ENCODE results near the gene AP3D1.

Gene AP3D1

GRCh38 chr19:2061495-2062388 is 89.6 kb downstream of the AP3D1 start:
- peak; percentile 98 to 100 for DNase-seq (ENCODE audit: low read depth in 2 of 2)

GRCh38 chr19:2060884-2061494 is 90.4 kb downstream of the AP3D1 start:
- DNase-seq (ENCODE audit: low read depth in 2 of 2): no peak

DNA sequence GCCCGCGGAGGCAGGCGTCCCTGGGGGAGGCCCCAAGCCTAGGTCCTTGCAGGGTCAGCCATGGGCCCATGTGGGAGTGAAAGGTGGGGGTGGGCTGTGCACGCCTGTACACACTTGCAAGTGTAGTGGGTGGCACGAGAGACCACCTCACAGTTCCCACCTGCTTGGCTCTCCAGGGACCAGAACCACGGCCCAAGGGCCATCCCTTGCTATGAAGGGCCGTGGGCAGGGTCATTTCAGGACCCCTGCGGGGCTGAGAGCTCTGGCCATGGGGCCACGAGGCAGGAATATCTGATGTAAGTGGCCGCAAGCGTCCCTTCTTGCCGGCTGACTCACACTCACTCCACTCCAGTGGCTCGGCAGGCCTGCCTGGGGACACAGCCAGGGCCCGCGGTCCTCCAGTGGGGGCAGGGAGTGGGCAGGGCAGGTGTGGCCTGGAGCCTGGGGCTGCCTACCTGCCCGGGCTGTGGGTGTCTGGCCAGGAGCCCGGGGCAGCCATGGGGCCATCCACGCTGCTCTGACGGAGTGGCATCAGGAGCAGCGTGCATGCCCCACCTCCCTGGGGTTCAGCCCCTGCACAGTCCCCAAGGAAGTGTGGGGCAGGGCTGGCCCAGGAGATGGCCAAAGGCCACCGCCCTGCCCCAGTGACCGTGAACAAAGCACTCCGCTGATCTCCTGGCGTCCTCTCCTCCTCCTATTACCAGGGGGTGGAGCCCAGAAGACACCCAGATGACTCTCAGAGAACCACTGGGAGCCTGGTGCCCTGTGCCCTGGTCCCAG is 91.8 kb downstream of the AP3D1 start:
- DNase-seq (ENCODE audit: low read depth in 2 of 2): no peak

DNA sequence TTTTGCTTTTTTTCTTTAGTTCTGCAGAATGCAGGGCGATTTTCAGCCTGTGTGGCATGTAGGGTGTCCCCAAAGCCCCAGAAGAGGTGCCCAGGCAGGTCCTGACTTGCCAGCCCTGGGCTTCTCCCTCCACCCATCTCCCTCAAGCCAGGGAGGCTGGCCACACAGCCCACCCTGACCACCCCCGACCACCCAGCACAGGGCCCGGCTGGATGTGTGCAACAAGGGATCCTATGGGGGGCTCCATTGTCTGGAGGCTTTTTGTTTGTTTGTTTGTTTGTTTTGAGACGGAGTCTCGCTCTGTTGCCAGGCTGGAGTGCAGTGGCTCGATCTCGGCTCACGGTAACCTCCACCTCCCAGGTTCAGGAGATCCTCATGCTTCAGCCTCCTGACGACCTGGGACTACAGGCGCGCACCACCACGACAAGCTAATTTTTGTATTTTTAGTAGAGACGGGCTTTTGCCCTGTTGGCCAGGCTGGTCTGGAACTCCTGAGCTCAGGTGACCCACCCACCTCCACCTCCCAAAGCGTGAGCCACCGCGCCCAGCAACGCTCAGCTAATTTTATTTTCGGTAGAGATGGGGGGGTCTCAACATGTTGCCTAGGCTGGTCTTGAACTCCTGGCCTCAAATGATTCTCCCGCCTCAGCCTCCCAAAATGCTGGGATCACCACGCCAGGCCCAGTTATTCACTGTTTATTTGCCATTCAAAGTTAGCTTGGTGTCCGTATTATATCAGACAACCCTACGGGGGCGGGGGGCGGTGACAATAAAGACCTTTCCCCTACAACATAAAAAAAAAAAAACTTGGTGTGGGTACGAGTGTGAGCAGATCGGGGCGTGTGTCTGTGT is 92.6 kb downstream of the AP3D1 start:
- no peak for DNase-seq (ENCODE audit: low read depth in 2 of 2)

- DNase-seq (ENCODE audit: low read depth in 2 of 2): no peak
Observed at GRCh38 chr19:2057484-2058469, 93.6 kb downstream of the AP3D1 start.

- no peak for DNase-seq (ENCODE audit: low read depth in 2 of 2)
Observed at GRCh38 chr19:2056837-2057192, 94.6 kb downstream of the AP3D1 start.

GRCh38 chr19:2055931-2056836 is 95.2 kb downstream of the AP3D1 start:
- no peak for DNase-seq (ENCODE audit: low read depth in 2 of 2)

DNA sequence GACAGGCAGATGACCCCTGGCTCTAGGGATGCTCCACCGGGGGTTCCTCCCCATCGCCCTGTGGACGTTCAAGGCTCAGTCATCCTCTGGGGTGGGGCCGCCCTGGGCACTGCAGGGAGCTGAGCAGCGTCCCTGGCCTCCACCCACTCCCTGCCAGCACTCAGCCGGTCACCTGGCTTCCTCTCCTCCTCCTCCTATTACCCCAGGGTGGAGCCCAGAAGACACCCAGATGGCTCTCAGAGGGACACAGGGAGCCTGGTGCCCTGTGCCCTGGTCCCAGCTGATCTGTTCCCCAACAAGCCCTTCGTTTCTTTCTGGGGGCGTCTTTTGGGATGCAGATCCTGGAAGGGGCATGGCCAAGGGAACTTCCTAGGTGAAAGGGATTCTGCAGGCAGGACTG is 96.6 kb downstream of the AP3D1 start:
- DNase-seq (ENCODE audit: low read depth in 2 of 2): no peak

DNA sequence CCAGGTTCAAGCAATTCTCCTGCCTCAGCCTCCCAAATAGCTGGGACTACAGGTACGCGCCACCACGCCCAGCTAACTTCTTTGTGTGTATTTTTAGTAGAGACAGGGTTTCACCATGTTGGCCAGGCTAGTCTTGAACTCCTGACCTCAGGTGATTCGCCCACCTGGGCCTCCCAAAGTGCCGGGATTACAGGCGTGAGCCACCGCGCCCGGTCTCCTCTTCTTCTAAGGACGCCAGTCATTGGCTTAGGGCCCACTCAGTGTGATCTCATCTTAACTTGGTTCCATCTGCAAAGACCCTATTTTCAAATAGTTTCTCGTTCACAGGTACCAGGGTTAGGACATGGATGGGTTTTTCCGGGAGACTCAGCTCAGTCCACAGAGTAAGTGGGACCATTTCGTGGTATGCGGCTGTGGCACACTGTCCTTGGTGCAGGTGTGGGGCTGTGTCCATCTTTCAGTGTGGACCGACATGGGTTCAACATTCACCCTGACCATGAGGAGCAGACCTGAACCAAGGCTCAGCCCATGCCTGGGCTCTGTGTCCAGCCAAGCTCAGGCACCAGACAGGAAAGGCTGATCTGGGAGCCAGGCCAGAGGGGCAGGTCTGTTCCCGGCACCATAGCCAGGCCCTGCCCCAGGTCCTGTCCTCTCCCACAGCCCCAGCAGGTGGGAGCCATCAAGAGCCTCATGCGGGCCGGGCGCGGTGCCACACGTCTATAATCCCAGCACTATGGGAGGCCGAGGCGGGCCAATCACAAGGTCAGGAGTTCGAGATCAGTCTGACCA is 97.6 kb downstream of the AP3D1 start:
- no peak for DNase-seq (ENCODE audit: low read depth in 2 of 2)

GRCh38 chr19:2051773-2052704 is 99.3 kb downstream of the AP3D1 start:
- no peak for DNase-seq (ENCODE audit: low read depth in 2 of 2)

- peak; percentile 86 to 87 for DNase-seq (ENCODE audit: low read depth in 2 of 2)
Observed at GRCh38 chr19:2050991-2051772, 100.2 kb downstream of the AP3D1 start, which contains the start of gene MKNK2. Gene MKNK2, minus strand, starts transcription at chr19:2051244. Its CDS starts 393 bp downstream, at chr19:2050851.
